IMR-90 (cell line): ENCODE measurements around the gene PIK3CG. TPM values are rescaled to one million over a fixed set of nuclear protein-coding genes. Genes with fewer than 3 reads are reported as not detected.

Experiments used
- ATAC-seq: fragments of 200-7000 bp; cut with Tn5 transposase; 2 replicates; pipeline ENCODE4 v1.9.1; 2020; ENCODE audit warnings: low read depth, mild to moderate bottlenecking, moderate library complexity
- BruUV-seq: library from RNA; stranded (reverse); fragments of 400-500 nt; replicated peaks from 2 replicates; lab custom pipeline; 2021; lab: Mats Ljungman, UMichigan
- CTCF ChIA-PET: fragments of 300-600 bp; formaldehyde crosslinking; extraction: SDS; loops from one replicate; lab custom pipeline; 2021; ENCODE audit warnings: antibody characterized with exemption; lab: Yijun Ruan, JAX
- POLR2A ChIA-PET: fragments of 300-600 bp; sonication (Branson Sonifier 250); formaldehyde crosslinking; loops from one replicate; lab custom pipeline; 2022; ENCODE audit warnings: antibody characterized with exemption; ENCODE audit not compliant: unreplicated experiment; lab: Charles Lee
- DNase-seq: peaks from one replicate; pipeline ENCODE4 v3.0.0; 2013
- H2AFZ ChIP-seq: replicated peaks from 2 replicates; pipeline ENCODE3; 2013; ENCODE audit warnings: low read length, mild to moderate bottlenecking; ENCODE audit not compliant: poor library complexity
- H2AK5ac ChIP-seq: 2 replicates; pipeline ENCODE4 v1.6.1; 2013; ENCODE audit warnings: low read depth, low read length, inconsistent platforms
- H2AK9ac ChIP-seq: replicated peaks from 2 replicates; pipeline ENCODE3; 2013; ENCODE audit warnings: mild to moderate bottlenecking, low read depth, low read length, moderate library complexity; ENCODE audit not compliant: poor library complexity
- H2BK120ac ChIP-seq: 2 replicates; pipeline ENCODE4 v1.6.1; 2013; ENCODE audit warnings: low read depth, low read length, inconsistent platforms
- H2BK15ac ChIP-seq: 3 replicates; pipeline ENCODE4 v1.6.1; 2013; ENCODE audit warnings: low read depth, low read length, inconsistent platforms
- H2BK20ac ChIP-seq: 2 replicates; pipeline ENCODE4 v1.6.1; 2013; ENCODE audit warnings: low read depth, mild to moderate bottlenecking, inconsistent platforms, low read length, moderate library complexity
- H2BK5ac ChIP-seq: 2 replicates; pipeline ENCODE4 v1.6.1; 2013; ENCODE audit warnings: mild to moderate bottlenecking, low read depth, low read length, inconsistent platforms; ENCODE audit not compliant: poor library complexity, severe bottlenecking
- H3K14ac ChIP-seq: replicated peaks from 2 replicates; pipeline ENCODE4 v1.6.1; 2013; ENCODE audit warnings: low read depth, low read length, inconsistent platforms
- H3K18ac ChIP-seq: 2 replicates; pipeline ENCODE4 v1.6.1; 2013; ENCODE audit warnings: low read depth, low read length, control low read depth
- H3K23ac ChIP-seq: 2 replicates; pipeline ENCODE4 v1.6.1; 2013; ENCODE audit warnings: low read depth, low read length, inconsistent platforms
- H3K27ac ChIP-seq: 2 replicates; pipeline ENCODE4 v1.5.1; 2013; ENCODE audit warnings: mild to moderate bottlenecking, control low read depth, low read length; ENCODE audit not compliant: insufficient read depth
- H3K27me3 ChIP-seq: 2 replicates; pipeline ENCODE4 v1.6.1; 2013; ENCODE audit warnings: low read length; ENCODE audit not compliant: control insufficient read depth, insufficient read depth
- H3K36me3 ChIP-seq: 2 replicates; pipeline ENCODE4 v1.6.1; 2013; ENCODE audit warnings: low read length, mixed read lengths; ENCODE audit not compliant: control insufficient read depth, insufficient read depth
- H3K4ac ChIP-seq: 2 replicates; pipeline ENCODE4 v1.6.1; 2013; ENCODE audit warnings: low read depth, low read length, inconsistent platforms
- H3K4me1 ChIP-seq: 2 replicates; pipeline ENCODE4 v1.6.1; 2013; ENCODE audit warnings: low read length, mixed read lengths; ENCODE audit not compliant: control insufficient read depth, insufficient read depth
- H3K4me2 ChIP-seq: 2 replicates; pipeline ENCODE4 v1.6.1; 2013; ENCODE audit warnings: low read depth, mild to moderate bottlenecking, control low read depth, low read length, moderate library complexity
- H3K4me3 ChIP-seq: 2 replicates; pipeline ENCODE4 v1.5.1; 2013; ENCODE audit warnings: low read depth, mild to moderate bottlenecking, control low read depth, low read length, moderate library complexity; ENCODE audit not compliant: insufficient read depth
- H3K56ac ChIP-seq: 2 replicates; pipeline ENCODE4 v1.6.1; 2013; ENCODE audit warnings: low read length, inconsistent platforms; ENCODE audit not compliant: insufficient read depth; ENCODE audit errors: extremely low read depth
- H3K79me1 ChIP-seq, 2 experiments: 2 replicates each; pipeline ENCODE4 v1.6.1; 2013; ENCODE audit warnings: low read length in 2 of 2, inconsistent platforms in 1 of 2, low read depth in 1 of 2
- H3K9ac ChIP-seq: 2 replicates; pipeline ENCODE4 v1.6.1; 2013; ENCODE audit warnings: low read depth, low read length, control low read depth
- H3K9me1 ChIP-seq: 2 replicates; pipeline ENCODE4 v1.6.1; 2013; ENCODE audit warnings: low read length, inconsistent platforms; ENCODE audit not compliant: insufficient read depth
- H3K9me3 ChIP-seq: 2 replicates; pipeline ENCODE4 v1.6.1; 2013; ENCODE audit warnings: low read length; ENCODE audit not compliant: control insufficient read depth, insufficient read depth
- H4K20me1 ChIP-seq: 2 replicates; pipeline ENCODE4 v1.6.1; 2013; ENCODE audit warnings: low read length, inconsistent platforms; ENCODE audit not compliant: insufficient read depth
- H4K5ac ChIP-seq: 2 replicates; pipeline ENCODE4 v1.6.1; 2013; ENCODE audit warnings: mild to moderate bottlenecking, low read depth, low read length, control low read depth
- H4K8ac ChIP-seq, 2 experiments: 2 replicates each; pipeline ENCODE4 v1.6.1; 2013; ENCODE audit warnings: low read depth in 2 of 2, low read length in 2 of 2, control low read depth in 1 of 2, inconsistent platforms in 1 of 2
- H4K91ac ChIP-seq: 2 replicates; pipeline ENCODE4 v1.6.1; 2013; ENCODE audit warnings: low read depth, low read length, inconsistent platforms; ENCODE audit not compliant: insufficient read depth
- CEBPB ChIP-seq: IDR thresholded peaks from 2 replicates; pipeline ENCODE4 v1.6.1; 2012; ENCODE audit warnings: low read depth, low read length, improper control_type of control experiment
- WGBS, 2 experiments: methylation state at CpG; one replicate each; pipeline versions ENCODE4 v1.1.5 to v1.1.7; 2013; ENCODE audit warnings: missing lambda C conversion rate in 2 of 2; ENCODE audit not compliant: insufficient read length in 1 of 2; ENCODE audit errors: extremely low coverage in 2 of 2; 5-methylcytosine and 5-hydroxymethylcytosine counted together
- dilution Hi-C: fragments of 300-500 bp; cut with HindIII; formaldehyde crosslinking; loops from one replicate; pipeline ENCODE4 v1.14.3; 2018; ENCODE audit warnings: low sequenced_read_pairs; ENCODE audit not compliant: unreplicated experiment
- in situ Hi-C: fragments of 300-500 bp; cut with MboI; formaldehyde crosslinking; loops from 3 replicates; pipeline ENCODE4 v1.14.3; 2019; ENCODE audit warnings: low sequenced_read_pairs, inconsistent platforms, mixed read lengths
- intact Hi-C: fragments of 100-400 bp; cut with micrococcal nuclease; formaldehyde crosslinking; loops from 2 replicates; pipeline ENCODE4 v1.10.0; 2022
- polyA plus RNA-seq, 3 experiments: library from polyadenylated mRNA; depleted of rRNA; stranded (reverse); fragments of >200 nt; gene quantifications; 2 replicates each; pipeline ENCODE4 v1.2.3, GENCODE V29; 2012; ENCODE audit warnings: low replicate concordance in 1 of 3
- total RNA-seq: library from RNA; depleted of rRNA; stranded (reverse); fragments of >200 nt; gene quantifications from 2 replicates; pipeline ENCODE4 v1.2.3, GENCODE V29; 2012

Gene PIK3CG
- total and polyA plus RNA-seq, 2 of the 4 experiments (the other 2 are of a cell fraction) = under 0.01 TPM; not detected in 1

- H3K27ac ChIP-seq = no peak overlapping the region
- H2AK5ac ChIP-seq = no peak overlapping the region
- WGBS, 2 experiments = no CpG with 5 or more reads among the region's 2 CpGs
- H4K20me1 ChIP-seq = no peaks in the 10 kb centered on the region
- no peak overlapping the region for H3K23ac ChIP-seq
- no peak overlapping the region for H2BK5ac ChIP-seq
- H3K56ac ChIP-seq = no peak overlapping the region
- H2BK120ac ChIP-seq = no peak overlapping the region
- BruUV-seq = no TSS peak
- ATAC-seq = no peak
- DNase-seq = no peak
- no peaks in the 10 kb centered on the region for H3K79me1 ChIP-seq
- POLR2A ChIA-PET = no interaction called here
- in situ Hi-C loops (no loop called here), intact Hi-C loops (no loop called here), dilution Hi-C loops (no loop called here)
- no peak overlapping the region for H2AK9ac ChIP-seq
- no peak overlapping the region for H3K4ac ChIP-seq
- H3K27me3 ChIP-seq = peaks cover 4% of the 10 kb centered on the region
- H3K4me2 ChIP-seq = no peak overlapping the region
- no peaks in the 10 kb centered on the region for H3K36me3 ChIP-seq
- no peak overlapping the region for H3K18ac ChIP-seq
- H3K9me3 ChIP-seq = no peaks in the 10 kb centered on the region; the same call in none of the 2 replicates
- H4K8ac ChIP-seq = no peak overlapping the region
- no peak overlapping the region for H2AFZ ChIP-seq
- CTCF ChIA-PET = no interaction called here
- no peak overlapping the region for H4K91ac ChIP-seq
- H3K4me3 ChIP-seq = no peak overlapping the region
- no peak overlapping the region for H2BK15ac ChIP-seq
- H3K9ac ChIP-seq = no peak overlapping the region
- TF ChIP-seq CEBPB = no peak
- H3K9me1 ChIP-seq = no peaks in the 10 kb centered on the region
- no peak overlapping the region for H3K14ac ChIP-seq
- no peak overlapping the region for H2BK20ac ChIP-seq
- H3K4me1 ChIP-seq = no peaks in the 10 kb centered on the region
- H4K5ac ChIP-seq = no peak overlapping the region
Measured at GRCh38 chr7:106915407-106915806, 50.3 kb downstream of the PIK3CG start.
